HCT116 (cell line): ENCODE measurements around the gene HSPB8. TPM values are rescaled to one million over a fixed set of nuclear protein-coding genes. Genes with fewer than 3 reads are reported as not detected.

ENCODE experiments used
- ATAC-seq: fragments of 200-7000 bp; cut with Tn5 transposase; 2 replicates; pipeline ENCODE4 v1.9.1; 2020; ENCODE audit warnings: mild to moderate bottlenecking, moderate library complexity
- BruUV-seq: library from RNA; stranded (reverse); fragments of 400-500 nt; replicated peaks from 2 replicates; lab custom pipeline; 2021; lab: Mats Ljungman, UMichigan
- CTCF ChIA-PET: fragments of 300-600 bp; sonication (Branson Sonifier 250); formaldehyde crosslinking; loops from one replicate; lab custom pipeline; 2021; ENCODE audit warnings: antibody characterized with exemption; lab: Charles Lee
- POLR2A ChIA-PET: fragments of 300-600, 350-600 bp; sonication (Branson Sonifier 250); formaldehyde crosslinking; loops from one replicate; lab custom pipeline; 2021; ENCODE audit warnings: antibody characterized with exemption; lab: Charles Lee
- RAD21 ChIA-PET, 2 experiments: fragments of 300-600 bp; sonication (Branson Sonifier 250); formaldehyde crosslinking; loops; one replicate each; lab custom pipeline; 2023; ENCODE audit warnings: low total read pairs in 2 of 2; ENCODE audit not compliant: uncharacterized antibody in 2 of 2, unreplicated experiment in 2 of 2, low non-redundant PET in 1 of 2; lab: Charles Lee
- DNase-seq: peaks from one replicate; pipeline ENCODE4 v3.0.0-alpha.2; 2010; ENCODE audit warnings: low read depth, low spot score
- H2AFZ ChIP-seq: fragments of 200-600 bp; shearing (Covaris generic), sonication (generic); 2 replicates; pipeline ENCODE4 v1.6.1; 2017; ENCODE audit warnings: low read depth, mixed run types, mixed read lengths, antibody characterized with exemption, low read length; ENCODE audit not compliant: poor library complexity, severe bottlenecking
- H3K27ac ChIP-seq: 2 replicates; pipeline ENCODE4 v1.5.1; 2012; ENCODE audit warnings: low read depth, low read length
- H3K27me3 ChIP-seq: fragments of 200-600 bp; sonication (generic); 2 replicates; pipeline ENCODE4 v1.6.1; 2016; ENCODE audit warnings: mixed run types, low read length, mixed read lengths; ENCODE audit not compliant: insufficient read depth
- H3K36me3 ChIP-seq, 2 experiments: fragments of 200-500 bp in 1 of 2; fragments of 200-600 bp in 1 of 2; sonication (Bioruptor generic) in 1 of 2; sonication (generic) in 1 of 2; 2 replicates each; pipeline versions ENCODE4 v1.5.1 to v1.6.1; 2014 to 2016; ENCODE audit warnings: low read length in 2 of 2, inconsistent platforms in 1 of 2, mixed read lengths in 1 of 2, mixed run types in 1 of 2; ENCODE audit not compliant: insufficient read depth in 2 of 2, control insufficient read depth in 1 of 2
- H3K4me1 ChIP-seq, 2 experiments: fragments of 200-600 bp in 1 of 2; sonication (generic) in 1 of 2; 2 replicates each; pipeline versions ENCODE4 v1.5.1 to v1.6.1; 2012 to 2017; ENCODE audit warnings: low read length in 2 of 2, inconsistent platforms in 1 of 2, mild to moderate bottlenecking in 1 of 2, mixed read lengths in 1 of 2, mixed run types in 1 of 2, moderate library complexity in 1 of 2; ENCODE audit not compliant: insufficient read depth in 2 of 2, control insufficient read depth in 1 of 2
- H3K4me2 ChIP-seq: fragments of 200-600 bp; sonication (generic); 2 replicates; pipeline ENCODE4 v1.6.1; 2017; ENCODE audit warnings: mixed run types, low read length, mixed read lengths
- H3K4me3 ChIP-seq, 2 experiments: fragments of 200-600 bp in 1 of 2; sonication (generic) in 1 of 2; replicated peaks in 1 of 2; 2 replicates each; pipeline ENCODE4 v1.5.1; 2011 to 2016; ENCODE audit warnings: low read length in 2 of 2, control low read depth in 1 of 2, low read depth in 1 of 2, mild to moderate bottlenecking in 1 of 2, mixed read lengths in 1 of 2, mixed run types in 1 of 2
- H3K79me2 ChIP-seq: fragments of 200-600 bp; sonication (generic); 2 replicates; pipeline ENCODE4 v1.6.1; 2017; ENCODE audit warnings: mild to moderate bottlenecking, mixed run types, low read length, moderate library complexity, mixed read lengths; ENCODE audit not compliant: insufficient read depth
- H3K9ac ChIP-seq: fragments of 200-600 bp; sonication (generic); 2 replicates; pipeline ENCODE4 v1.6.1; 2016; ENCODE audit warnings: low read length, mixed read lengths
- H3K9me2 ChIP-seq: fragments of 200-600 bp; sonication (generic), shearing (Covaris generic); 2 replicates; pipeline ENCODE4 v1.6.1; 2017; ENCODE audit warnings: mixed run types, mild to moderate bottlenecking, moderate library complexity; ENCODE audit not compliant: insufficient read depth
- H3K9me3 ChIP-seq, 2 experiments: fragments of 200-500 bp in 1 of 2; fragments of 200-600 bp in 1 of 2; sonication (Bioruptor generic) in 1 of 2; sonication (generic) in 1 of 2; 2 replicates each; pipeline ENCODE4 v1.6.1; 2014 to 2017; ENCODE audit warnings: low read length in 2 of 2, mixed read lengths in 2 of 2, inconsistent platforms in 1 of 2, low read depth in 1 of 2, mild to moderate bottlenecking in 1 of 2, mixed run types in 1 of 2, moderate library complexity in 1 of 2; ENCODE audit not compliant: control insufficient read depth in 1 of 2, insufficient read depth in 1 of 2
- H4K20me1 ChIP-seq: fragments of 200-600 bp; sonication (generic), shearing (Covaris generic); 2 replicates; pipeline ENCODE4 v1.6.1; 2017; ENCODE audit warnings: mixed run types, mild to moderate bottlenecking, moderate library complexity; ENCODE audit not compliant: insufficient read depth
- CBX3 ChIP-seq: IDR thresholded peaks from 2 replicates; pipeline ENCODE4 v1.6.1; 2012; ENCODE audit warnings: low read depth
- EZH2phosphoT487 ChIP-seq: fragments of 200-600 bp; IDR thresholded peaks from 2 replicates; pipeline ENCODE4 v1.6.1; 2018; ENCODE audit warnings: antibody characterized with exemption, borderline replicate concordance
- FOSL1 ChIP-seq: IDR thresholded peaks from 2 replicates; pipeline ENCODE4 v1.6.1; 2012; ENCODE audit warnings: low read depth
- ZNF274 ChIP-seq: fragments of 200-500 bp; sonication (Bioruptor generic); IDR thresholded peaks from 2 replicates; pipeline ENCODE4 v1.6.1; 2014; ENCODE audit warnings: mild to moderate bottlenecking, low read depth, low read length, inconsistent platforms
- intact Hi-C: fragments of 100-400 bp; cut with micrococcal nuclease; formaldehyde crosslinking; loops from 2 replicates; pipeline ENCODE4 v1.10.0; 2022
- total RNA-seq: library from RNA; stranded (reverse); gene quantifications from one replicate; pipeline ENCODE4 v1.2.1, GENCODE V29; 2021; ENCODE audit not compliant: unreplicated experiment
- TF ChIP-seq, protein P1 (sequence below): IDR thresholded peaks from 2 replicates; pipeline ENCODE4 v1.6.1; 2011; ENCODE audit warnings: mild to moderate bottlenecking, low read length, moderate library complexity; ENCODE audit not compliant: insufficient replicate concordance; ENCODE audit errors: extremely low read depth
- TF ChIP-seq, protein P2 (sequence below): IDR thresholded peaks from 2 replicates; pipeline ENCODE4 v1.6.1; 2012

The HSPB8 gene
- total RNA-seq, 1 experiment from 2014 or later: 3.5 TPM

DNA sequence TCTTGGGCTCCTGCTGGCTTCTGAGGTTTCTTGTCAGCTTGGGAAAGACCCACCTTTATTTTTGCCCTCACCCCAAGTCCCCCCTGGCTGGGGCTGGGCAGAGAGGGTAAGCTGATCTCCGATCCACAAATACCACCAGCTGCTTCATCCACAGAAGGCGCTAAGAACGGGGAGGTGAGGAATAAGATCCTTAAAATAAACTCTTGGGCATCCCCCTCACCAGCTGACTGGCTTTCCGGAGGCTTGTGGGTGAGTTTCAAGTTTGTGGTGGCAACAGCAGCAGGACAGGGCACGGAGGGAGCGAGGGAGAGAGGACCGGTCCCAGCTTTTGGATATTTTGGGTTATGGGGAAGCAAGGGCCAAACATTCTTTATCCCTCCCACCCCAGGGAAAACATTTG lies 20.8 kb upstream of the HSPB8 start:
- Histone ChIP-seq H3K9me2 (no peaks in the 10 kb centered on the region), H3K27me3 (peaks cover 21% of the 10 kb centered on the region), H3K27ac (no peak overlapping the region), H3K4me3 (no peak overlapping the region), H2AFZ (no peak overlapping the region), H3K4me2 (no peak overlapping the region), H3K36me3 (no peaks in the 10 kb centered on the region), H3K9me3 (no peaks in the 10 kb centered on the region), H3K4me1 (peaks cover 12 to 21% of the 10 kb centered on the region in 2 experiments; a peak in 3 of 4 replicates), H3K9ac (no peak overlapping the region), H3K79me2 (no peaks in the 10 kb centered on the region), H4K20me1 (no peaks in the 10 kb centered on the region)
- ATAC-seq (no peak), DNase-seq (no peak)
- ChIA-PET RAD21 (no interaction called here), CTCF (no interaction called here), POLR2A (no interaction called here)
- no peak for TF ChIP-seq CBX3
- TF ChIP-seq FOSL1: no peak
- no peak for TF ChIP-seq EZH2phosphoT487
- TF ChIP-seq, protein P1, sequence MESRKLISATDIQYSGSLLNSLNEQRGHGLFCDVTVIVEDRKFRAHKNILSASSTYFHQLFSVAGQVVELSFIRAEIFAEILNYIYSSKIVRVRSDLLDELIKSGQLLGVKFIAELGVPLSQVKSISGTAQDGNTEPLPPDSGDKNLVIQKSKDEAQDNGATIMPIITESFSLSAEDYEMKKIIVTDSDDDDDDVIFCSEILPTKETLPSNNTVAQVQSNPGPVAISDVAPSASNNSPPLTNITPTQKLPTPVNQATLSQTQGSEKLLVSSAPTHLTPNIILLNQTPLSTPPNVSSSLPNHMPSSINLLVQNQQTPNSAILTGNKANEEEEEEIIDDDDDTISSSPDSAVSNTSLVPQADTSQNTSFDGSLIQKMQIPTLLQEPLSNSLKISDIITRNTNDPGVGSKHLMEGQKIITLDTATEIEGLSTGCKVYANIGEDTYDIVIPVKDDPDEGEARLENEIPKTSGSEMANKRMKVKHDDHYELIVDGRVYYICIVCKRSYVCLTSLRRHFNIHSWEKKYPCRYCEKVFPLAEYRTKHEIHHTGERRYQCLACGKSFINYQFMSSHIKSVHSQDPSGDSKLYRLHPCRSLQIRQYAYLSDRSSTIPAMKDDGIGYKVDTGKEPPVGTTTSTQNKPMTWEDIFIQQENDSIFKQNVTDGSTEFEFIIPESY: no peak
- TF ChIP-seq, protein P2, sequence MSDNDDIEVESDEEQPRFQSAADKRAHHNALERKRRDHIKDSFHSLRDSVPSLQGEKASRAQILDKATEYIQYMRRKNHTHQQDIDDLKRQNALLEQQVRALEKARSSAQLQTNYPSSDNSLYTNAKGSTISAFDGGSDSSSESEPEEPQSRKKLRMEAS: no peak
- intact Hi-C loops: no loop called here
- no TSS peak for BruUV-seq

DNA sequence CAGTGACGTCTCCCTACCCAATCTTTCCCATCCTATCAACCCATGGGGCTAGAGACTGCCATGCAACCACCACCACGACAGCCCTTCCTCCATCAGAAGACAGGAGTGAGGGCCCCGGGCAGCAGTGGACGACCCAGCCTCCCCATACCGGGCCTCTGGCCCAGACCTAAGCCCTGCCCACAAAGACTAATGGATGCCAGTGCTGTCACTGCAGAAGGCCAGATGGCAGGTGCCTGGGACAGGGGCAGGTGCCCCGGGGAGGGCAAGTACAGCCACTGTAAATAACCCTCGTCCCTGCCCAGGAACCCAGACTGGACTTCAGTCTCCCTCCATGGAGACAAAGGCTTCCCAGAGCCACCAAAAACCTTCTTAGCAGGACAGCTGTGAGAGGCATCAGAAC lies 20.3 kb upstream of the HSPB8 start:
- TF ChIP-seq ZNF274: no peak
- no peak overlapping the region for H3K4me3 ChIP-seq
- H4K20me1 ChIP-seq: no peaks in the 10 kb centered on the region
- no peak overlapping the region for H2AFZ ChIP-seq
- intact Hi-C loops: no loop called here
- H3K27me3 ChIP-seq: peaks cover 21% of the 10 kb centered on the region
- ChIA-PET POLR2A (no interaction called here), RAD21 (no interaction called here), CTCF (no interaction called here)
- H3K9ac ChIP-seq: no peak overlapping the region
- no peaks in the 10 kb centered on the region for H3K9me2 ChIP-seq
- ATAC-seq (no peak), DNase-seq (no peak)
- no peaks in the 10 kb centered on the region for H3K9me3 ChIP-seq
- no peaks in the 10 kb centered on the region for H3K36me3 ChIP-seq
- no peak overlapping the region for H3K27ac ChIP-seq
- peaks cover 8 to 16% of the 10 kb centered on the region in 2 experiments; a peak in 3 of 4 replicates for H3K4me1 ChIP-seq
- H3K79me2 ChIP-seq: no peaks in the 10 kb centered on the region
- BruUV-seq: no TSS peak
- H3K4me2 ChIP-seq: no peak overlapping the region
